NCI-H1092 (cell line): ENCODE results near the gene C1orf167.

ENCODE experiments used
- DNase-seq: peaks from one replicate; lab custom pipeline; 2025; lab: John Stamatoyannopoulos, UW

The C1orf167 gene, protein sequence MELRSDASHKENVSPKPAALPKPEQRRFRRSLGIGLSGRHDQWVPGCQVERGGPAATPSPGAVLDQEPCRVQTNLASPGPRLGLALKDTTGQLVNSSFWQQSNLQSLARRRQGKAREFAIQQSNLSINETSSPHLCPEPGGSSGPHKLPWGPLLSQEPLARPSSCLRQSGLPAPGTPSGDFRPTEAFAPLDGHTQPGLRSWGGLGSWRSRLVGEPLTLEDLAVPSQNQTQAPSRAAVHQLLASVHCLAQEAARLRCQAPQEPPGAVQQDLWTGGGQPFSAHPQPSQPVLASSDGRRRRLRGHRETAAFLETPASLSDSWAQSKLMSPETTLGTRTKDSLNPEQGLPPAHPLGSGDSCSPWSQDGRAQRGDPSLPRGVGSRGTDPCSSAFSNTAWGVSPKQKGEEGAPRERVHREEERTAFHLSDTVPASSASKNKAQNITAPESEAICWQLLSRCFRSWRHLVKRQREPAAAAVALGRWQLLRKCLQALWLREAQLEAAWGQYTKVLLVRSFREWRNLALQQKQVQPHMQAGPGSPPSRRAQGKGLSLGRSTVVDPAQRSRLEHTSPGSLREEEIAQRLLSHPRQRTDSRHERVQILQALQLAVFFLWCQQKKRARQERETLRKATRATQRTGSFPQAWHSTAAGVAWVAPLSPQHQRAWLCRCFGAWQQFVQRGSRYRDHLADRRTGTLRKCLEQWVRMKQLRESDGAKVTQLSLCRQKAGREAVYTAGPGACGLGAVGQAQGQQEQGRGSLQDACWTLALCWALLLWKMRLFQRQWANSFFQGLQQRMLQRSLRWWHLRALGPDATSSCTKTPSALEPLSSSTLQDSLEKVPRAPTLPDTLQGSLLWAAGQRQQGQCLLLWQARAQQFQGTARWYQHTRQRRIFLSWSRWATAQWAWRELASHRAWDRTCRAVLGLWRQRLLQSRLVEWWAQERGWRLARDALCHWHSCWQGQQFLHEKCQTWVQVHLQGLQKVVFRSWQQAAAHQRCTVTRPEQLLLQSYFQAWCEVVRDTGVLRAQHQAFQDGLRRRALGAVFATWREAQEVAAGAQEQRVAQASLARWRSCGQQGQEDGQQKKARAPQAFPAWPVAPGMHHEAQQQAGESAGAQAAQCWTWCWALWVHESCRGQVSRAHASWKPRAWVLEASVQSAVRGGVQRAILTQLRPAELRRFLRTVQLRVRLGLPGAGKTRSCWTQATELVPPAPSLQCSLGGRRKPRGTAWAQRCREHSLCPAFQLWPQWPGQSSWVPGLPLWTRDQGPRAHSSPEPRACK (N-terminal part only)

DNA sequence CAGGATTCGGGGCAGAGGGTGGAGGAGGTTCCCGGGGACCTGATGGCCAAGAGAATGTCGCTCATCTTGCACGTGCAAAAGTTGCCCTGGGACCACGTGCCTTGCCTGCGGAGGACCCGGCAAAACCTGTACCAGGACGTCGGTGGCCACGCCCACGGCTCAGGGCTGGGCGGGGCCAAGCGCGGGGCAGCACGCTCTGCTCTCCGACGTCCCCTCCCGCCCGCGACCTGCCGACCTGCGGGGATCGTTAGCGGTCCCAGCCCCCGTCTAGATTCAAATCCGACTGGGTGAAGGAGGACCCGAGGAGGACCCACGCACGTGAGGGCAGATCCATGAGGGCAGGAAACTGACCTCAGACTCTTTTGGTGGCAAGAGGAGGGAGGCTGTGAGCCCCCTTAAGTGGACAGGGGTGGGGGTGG lies at the start of gene C1orf167:
Gene C1orf167, plus strand, starts transcription at position 206 of the 419 bp plus-strand sequence. CDS start 2,208 bp downstream, outside the sequence.
- no peak for DNase-seq

DNA sequence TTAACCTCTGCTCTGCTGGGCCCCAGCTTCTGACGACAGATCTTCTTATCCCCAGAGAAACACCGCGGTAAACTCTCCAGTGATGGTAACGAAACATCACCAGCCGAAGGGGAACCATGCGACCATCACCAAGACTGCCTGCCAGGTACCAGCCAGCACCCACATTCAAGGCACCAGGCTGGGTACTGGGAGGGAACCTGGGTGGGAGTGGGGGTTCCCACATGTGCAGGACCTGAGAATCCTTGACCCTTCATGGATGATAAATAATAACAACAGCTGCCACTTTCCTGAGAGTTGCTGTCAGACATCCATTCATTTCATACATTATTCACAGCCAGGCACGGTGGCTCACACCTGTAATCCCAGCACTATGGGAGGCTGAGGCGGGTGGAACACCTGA lies 49.7 kb upstream of the C1orf167 start:
- no peak for DNase-seq

DNA sequence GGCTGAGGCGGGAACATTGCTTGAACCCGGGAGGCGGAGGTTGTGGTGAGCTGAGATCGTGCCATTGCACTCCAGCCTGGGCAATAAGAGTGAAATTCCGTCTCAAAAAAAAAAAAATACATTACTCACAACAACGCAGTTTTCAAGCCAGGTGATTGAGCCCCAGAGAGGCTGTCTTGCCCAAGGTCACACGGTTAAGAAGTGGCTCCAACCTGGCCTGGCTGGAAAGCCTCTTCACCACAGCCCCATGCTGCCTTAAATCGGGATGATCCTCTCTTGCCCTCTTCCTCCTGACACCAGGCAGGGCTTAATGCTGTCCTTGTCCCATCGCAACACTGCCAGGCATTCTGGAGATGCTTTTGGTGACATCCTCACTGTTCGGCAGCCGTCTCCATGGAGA lies 48.9 kb upstream of the C1orf167 start:
- no peak for DNase-seq

DNA sequence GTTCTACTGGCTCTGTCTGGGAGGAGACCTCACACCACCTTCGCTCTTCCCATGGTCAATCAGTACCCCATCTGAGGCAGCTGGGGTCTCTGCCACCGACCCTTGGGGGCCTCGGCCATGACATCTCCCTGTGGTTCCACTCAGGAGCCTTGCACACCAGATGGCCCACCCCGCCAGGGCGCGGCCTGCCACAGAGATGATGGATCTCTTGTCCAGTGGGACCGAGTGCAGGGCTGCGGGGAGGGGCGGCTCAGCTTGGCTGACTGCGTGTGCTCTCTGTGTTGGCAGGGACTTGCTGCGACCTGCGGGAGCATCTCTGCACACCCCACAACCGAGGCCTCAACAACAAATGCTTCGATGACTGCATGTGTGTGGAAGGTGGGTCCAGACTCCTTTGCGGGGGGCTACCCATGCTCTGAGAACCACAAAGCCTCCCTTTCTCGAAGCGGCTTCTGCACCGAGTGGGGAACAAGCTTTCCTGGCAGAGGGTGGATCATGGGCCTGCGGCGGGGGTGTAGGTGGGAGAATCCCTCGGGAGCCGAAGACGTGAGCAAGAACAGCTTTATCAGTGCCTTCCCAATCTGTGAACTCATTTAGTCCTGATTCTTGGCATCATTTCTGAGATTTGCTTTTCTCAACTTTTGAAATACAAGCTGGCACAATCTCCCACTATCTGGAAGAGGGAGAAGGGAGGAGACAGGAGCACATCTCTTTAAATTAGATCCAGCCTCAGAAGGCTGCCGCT lies 47.0 kb upstream of the C1orf167 start:
- no peak for DNase-seq

DNA sequence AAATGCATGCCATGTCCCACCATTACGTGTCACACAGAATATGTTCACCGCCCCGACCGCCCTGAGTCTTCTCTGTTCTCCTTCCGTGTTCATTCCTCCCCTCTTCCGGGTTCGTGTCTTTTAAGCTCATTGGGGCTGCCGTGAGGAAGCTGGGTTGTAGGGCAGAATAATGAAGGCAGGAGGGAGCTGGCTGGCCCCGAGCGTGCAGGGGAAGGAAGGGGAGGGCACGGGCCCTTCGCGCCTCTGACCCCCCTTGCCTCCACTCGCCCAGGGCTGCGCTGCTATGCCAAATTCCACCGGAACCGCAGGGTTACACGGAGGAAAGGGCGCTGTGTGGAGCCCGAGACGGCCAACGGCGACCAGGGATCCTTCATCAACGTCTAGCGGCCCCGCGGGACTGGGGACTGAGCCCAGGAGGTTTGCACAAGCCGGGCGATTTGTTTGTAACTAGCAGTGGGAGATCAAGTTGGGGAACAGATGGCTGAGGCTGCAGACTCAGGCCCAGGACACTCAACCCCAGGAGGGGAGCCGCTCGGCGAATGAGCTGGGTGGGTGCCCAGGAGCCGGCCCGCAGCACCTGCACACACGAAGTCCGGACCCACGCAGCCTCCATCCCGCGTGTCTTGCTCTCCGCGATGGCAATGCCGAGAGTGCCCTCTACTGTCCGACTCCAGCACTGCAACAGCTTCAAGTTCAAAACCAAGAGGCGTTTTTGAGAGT lies 42.5 kb upstream of the C1orf167 start:
- peak; percentile 40 for DNase-seq

DNA sequence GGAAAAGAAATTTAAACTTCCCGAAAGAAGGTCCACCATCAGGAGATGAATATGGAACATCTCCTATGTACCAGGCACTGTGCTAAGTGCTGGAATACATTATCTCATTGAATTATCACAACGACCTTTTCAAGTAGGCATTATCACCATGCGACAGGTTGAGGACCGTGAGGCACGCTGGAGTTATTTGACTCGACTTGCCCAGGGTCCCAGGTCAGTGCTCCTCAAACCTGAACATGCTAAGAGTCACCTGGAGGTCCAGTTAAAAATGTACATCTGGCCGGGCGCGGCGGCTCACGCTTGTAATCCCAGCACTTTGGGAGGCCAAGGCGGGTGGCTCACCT lies 42.0 kb upstream of the C1orf167 start:
- DNase-seq, result no peak

DNA sequence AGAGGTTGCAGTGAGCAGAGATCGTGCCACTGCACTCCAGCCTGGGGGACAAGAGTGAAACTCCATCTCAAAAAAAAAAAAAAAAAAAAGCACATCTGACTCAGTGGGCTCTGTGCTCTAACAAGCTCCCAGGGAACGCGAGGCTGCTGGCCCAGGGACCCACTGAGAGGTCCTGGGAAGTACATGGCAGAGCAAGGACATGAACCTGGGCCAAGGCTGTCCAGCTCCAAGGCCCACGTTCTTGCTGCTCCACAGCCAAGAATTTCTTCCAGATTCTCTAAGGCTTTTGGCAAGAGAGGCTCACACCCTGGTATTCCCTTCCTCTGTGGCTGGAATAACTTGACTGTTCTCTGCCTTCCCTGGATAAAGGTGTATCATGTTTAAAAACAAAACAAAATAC lies 41.5 kb upstream of the C1orf167 start:
- DNase-seq, result no peak

DNA sequence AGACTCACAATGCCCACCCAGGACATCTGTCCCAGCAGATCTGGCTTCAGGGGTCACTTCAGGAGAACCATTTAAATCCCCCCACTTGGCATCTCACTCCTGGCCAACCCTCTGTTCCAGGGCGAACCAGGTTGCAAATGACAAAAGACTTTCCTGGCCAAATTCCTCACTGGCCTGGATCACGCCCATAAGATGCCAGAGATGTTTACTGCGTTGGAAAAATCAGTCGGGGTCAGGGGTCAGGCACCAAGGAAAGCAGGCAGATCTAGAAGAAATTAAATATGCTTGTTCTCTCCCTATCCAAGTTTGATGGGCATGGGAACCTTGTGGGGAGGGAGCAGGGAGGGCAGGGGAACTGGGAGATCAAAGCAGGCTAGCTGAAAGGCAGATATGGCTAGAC lies 40.7 kb upstream of the C1orf167 start:
- no peak for DNase-seq

DNA sequence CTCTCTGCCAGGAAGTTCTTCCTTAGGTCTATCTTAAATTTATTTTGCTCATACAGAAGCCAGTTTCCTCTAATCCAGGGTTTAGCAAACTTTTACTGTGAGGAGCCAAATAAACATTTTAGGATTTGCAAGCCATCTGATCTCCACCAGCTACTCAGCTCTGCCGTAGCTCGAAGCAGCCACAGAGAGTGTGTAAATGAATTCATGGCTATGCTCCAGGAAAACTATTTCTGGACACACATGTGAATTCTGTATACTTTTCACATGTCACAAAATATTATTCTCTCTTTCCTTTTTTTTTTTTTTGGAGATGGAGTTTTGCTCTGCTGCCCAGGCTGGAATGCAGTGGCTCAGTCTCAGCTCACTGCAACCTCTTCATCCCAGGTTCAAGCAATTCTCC lies 39.5 kb upstream of the C1orf167 start:
- no peak for DNase-seq

DNA sequence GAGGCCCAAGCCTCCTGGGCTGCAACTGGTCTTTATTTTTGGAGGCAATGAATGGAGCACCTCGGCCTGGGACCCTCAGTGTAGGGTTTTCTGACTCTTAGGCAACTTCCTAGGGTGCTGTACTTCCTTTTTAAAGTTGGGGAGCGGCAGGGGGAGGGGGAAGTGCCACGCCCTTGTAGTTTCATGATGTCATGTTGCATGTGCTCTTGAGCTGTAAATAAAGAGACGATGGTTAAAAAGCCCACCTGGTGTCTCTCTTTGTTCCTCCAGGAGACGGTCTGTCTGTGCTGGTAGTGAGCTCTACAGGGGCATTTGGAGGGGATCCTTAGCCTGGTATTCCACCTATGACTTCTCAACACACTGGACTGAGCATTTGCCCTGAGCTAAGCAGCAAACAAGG lies 36.4 kb upstream of the C1orf167 start:
- no peak for DNase-seq

DNA sequence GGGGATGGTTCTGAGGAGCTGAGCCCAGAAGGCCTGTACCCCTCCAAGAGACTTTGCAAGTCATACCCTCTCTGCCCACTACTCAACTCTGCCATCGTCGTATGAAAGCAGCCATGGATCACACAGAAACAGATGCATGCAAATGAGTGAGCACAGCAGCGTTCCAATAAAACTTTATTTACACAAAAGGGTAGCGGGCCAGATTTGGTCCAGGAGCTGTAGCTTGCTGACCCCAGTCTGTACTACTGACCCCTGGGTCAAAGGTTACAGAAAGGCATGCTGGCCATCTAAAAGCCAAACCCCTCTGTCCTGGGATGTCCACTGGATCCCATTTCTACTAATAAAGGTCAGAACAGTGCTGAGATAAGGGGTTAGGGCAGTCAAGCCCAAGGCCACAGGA lies 34.9 kb upstream of the C1orf167 start:
- DNase-seq, result no peak

DNA sequence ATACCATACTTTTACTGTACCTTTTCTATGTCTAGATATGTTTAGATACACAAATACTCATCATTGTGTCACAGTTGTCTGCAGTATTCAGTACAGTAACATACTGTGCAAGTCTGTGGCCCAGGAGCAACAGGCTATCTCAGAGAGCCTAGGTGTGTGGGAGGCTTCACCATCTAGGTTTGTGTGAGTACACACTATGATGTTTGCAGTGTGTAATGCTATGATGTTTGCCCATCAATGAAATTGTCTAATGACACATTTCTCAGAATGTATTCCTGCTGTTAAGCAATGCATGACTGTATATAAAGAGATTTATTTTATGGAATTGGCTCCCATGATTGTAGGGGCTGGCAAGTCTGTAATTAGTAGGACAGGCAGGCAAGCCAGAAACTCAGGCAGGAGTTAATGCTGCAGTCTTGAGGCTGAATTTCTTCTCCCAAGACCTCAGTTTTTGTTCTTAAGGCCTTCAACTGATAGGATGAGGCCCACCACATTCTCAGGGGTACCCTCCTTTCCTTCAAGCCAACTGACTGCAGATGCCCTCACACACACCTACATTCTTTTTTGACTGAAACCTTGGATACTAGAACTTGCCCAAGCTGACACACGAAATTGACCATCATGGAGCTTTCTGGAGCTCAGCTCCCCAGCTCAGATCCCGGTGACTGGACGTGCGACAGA lies 33.7 kb upstream of the C1orf167 start:
- no peak for DNase-seq

DNA sequence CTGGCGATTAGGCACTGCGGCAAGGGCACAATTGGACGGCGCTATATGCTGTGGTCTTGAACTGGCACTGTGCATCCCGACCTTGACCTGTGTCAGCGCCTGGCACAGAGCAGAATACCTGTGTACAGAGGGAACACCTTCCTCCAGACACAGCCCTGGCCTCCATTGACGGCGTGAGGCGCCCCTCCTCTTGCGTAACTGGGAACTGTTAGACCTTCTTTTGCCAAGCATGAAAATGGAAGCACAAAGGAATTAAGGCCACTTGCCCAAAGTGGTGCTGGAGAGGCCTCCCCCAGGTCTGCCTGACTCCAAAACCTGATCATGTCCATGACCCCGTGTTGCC lies 32.9 kb upstream of the C1orf167 start:
- DNase-seq, result no peak

DNA sequence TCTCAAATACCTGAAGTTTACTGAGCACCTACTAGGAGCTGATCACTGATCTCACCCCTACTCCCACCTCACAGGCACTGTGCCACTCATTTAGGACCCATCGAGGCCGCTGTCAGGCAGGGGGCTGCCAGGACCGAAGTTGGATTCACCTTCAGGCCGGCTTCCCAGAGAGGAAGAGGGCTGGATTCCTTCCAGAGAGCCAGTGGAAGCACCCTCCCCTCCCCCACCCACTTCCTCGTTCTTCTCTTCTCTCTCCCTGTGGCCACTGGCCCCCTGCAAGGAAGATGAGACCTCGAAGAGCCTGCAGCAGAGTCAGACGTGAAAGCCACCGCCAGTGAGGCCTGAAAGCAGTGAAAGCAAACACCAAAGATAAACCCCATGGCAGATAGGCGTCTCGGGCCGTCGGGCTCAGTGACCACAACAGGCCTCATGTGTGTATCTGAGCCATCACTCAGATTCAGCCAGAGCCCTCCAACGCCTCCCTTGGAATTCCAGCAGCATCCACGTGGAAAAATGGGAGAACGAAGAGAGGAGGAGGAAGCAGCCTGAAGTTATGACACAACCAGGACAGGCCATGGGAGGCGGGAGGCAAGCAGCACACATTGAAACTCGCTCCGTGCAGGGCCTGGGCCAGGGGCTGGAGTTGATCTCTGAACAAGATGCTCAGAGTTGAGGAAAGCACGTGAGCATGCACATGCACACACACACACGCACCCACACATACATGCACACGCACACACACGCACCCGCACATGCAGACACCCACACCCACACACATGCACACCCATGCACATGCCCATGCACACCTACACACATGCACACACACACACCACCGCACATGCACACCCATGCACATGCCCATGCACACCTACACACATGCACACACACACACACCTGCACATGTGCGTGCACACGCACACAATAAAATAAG lies 32.2 kb upstream of the C1orf167 start:
- no peak for DNase-seq

DNA sequence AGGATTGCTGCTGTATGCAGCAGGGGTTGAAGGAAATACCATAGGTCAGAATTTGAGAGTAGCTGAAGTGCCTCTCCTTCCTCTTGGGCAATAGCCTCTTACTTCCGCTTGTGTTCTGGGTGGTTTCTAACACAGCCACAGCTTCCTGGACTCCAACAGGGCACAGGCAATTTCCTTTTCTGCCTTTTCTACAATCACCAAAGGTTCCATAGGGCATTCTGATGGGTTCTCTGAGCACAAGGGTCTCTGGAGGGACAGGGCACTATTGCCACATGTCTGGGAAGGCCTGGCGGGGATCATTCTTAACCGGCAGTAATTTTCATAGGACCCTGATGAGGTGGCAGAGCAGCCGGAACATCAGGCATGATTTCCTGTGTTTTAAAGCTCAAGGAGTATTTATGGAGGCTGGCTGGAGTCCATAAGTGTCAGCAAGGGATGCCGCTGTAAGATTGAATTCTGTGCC lies 31.5 kb upstream of the C1orf167 start:
- no peak for DNase-seq

DNA sequence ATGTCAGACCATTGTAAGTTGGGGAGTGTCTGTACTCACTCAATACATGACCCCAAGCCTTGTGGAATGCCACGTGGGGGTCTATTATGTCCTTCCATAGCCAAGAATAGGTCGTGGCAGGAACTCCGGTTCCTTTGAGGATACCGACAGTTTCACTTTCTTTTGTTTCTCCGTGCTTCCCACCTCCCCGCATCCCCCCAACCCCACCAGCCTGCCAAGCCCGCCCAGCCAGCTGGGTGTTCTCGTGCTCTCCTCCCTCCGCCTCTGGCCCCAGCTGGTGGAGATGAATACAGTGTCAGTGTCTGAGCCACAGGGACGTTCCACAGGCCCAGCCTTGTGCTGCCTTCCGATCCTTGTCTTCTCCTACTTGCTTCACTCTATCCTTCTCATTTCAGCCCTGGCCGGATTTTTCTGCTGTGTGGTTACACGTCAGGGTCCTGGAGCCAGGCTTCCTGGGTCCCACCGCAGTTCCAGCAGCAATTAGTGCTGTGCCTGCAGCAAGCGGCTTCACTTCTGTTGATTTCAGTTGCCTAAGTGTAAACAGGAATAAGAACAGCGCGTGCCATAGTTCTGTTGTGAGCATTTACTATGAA lies 30.2 kb upstream of the C1orf167 start:
- peak; percentile 71 for DNase-seq

DNA sequence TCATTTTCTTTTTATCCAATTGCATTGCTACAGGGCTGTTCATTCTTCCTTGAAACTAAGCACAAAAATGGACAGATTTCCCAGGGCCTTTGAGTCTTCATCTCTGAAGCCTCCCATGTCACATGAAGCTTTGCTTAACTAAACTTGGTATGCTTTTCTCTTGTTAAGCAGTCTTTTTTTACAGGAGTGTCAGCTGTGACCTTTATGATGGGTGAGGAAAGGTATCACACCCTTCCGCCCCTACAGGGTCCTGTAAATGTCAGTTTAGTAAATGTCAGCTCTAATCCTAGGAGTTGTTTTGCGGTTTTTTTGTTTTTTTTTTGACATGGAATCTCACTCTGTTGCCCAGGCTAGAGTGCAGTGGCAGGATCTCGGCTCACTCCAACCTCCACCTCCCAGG lies 28.7 kb upstream of the C1orf167 start:
- DNase-seq, result no peak

DNA sequence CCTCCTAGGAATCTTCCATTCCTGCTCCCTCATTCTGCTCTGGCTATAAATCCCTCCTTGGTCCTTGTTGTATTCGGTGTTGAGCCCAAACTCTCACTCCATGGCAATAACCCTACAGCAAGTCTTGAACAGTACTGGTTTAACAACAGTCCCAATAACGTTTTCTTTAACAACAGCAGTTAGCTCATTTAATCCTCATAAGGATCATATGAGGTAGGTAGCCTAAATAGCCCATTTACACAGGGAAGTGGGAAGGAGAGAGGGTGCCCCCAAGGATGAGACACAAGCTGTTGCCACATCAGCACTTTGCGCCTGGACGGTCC lies 26.5 kb upstream of the C1orf167 start:
- DNase-seq, result no peak
